H1 (cell line): ENCODE data around the gene BTBD10. TPM values are rescaled to one million over a fixed set of nuclear protein-coding genes. Genes with fewer than 3 reads are reported as not detected.

ENCODE experiments used
- KDM1A ChIP-seq: fragments of 200-600, 300-600 bp; sonication (generic); IDR thresholded peaks from 2 replicates; pipeline ENCODE4 v1.7.1; 2016; ENCODE audit warnings: mild to moderate bottlenecking, low read length, borderline replicate concordance
- polyA plus RNA-seq, 7 experiments: library from polyadenylated mRNA; depleted of rRNA in 3 of 7; stranded (reverse) in 5 of 7; unstranded in 2 of 7; fragments of >200 nt in 5 of 7; fragments of 200-250 nt in 2 of 7; gene quantifications; 1 replicate in 5 of 7; 2 replicates in 1 of 7; 4 replicates in 1 of 7; pipeline versions ENCODE4 v1.2.1 to v1.2.3, GENCODE V29; 2011 to 2013; ENCODE audit warnings: missing spikeins in 2 of 7, mixed read lengths in 2 of 7
- total RNA-seq: library from RNA; stranded (reverse); fragmentation: NEBNext Ultra II Directional; extraction: Animal tissue kit (Norgen Biotek cat#: 25700); gene quantifications from 2 replicates; pipeline ENCODE4 v1.2.1, GENCODE V29; 2021

The BTBD10 gene
- total and polyA plus RNA-seq, 2 of the 8 experiments (the other 6 are each of a cell fraction or from before 2014, with no cell fraction given) = 13.8 to 22.2 TPM

GRCh38 chr11:13480198-13480597, 17.2 kb upstream of the BTBD10 start (continued):
- no peak for TF ChIP-seq KDM1A
